Mucosa of descending colon (tissue), 3 donors: ENCODE results near the gene MED19. TPM values are rescaled to one million over a fixed set of nuclear protein-coding genes. Genes with fewer than 3 reads are reported as not detected.
"Not testable (repeated sequence)": the region's sequence is repeated elsewhere in the genome, so short reads cannot be mapped to it uniquely, and the experiment has no call there.

ENCODE experiments used
- ATAC-seq: fragments of 200-7000 bp; cut with Tn5 transposase; one replicate; pipeline ENCODE4 v1.9.1; 2020; ENCODE audit warnings: mild to moderate bottlenecking, moderate library complexity
- DNase-seq, 3 donors: peaks; one replicate each; pipeline ENCODE4 v3.0.0-alpha.2; 2020
- H3K36me3 ChIP-seq: fragments of 200-600 bp; one replicate; pipeline ENCODE4 v1.8.0; 2021; ENCODE audit warnings: low read depth, mild to moderate bottlenecking
- H3K4me1 ChIP-seq: fragments of 200-600 bp; one replicate; pipeline ENCODE4 v1.8.0; 2021; ENCODE audit warnings: low read depth, mild to moderate bottlenecking
- H3K4me3 ChIP-seq: fragments of 200-600 bp; one replicate; pipeline ENCODE4 v1.8.0; 2021; ENCODE audit warnings: mild to moderate bottlenecking
- H3K9me3 ChIP-seq: fragments of 200-600 bp; one replicate; pipeline ENCODE4 v1.8.0; 2021; ENCODE audit warnings: mild to moderate bottlenecking
- CTCF ChIP-seq: fragments of 200-600 bp; IDR thresholded peaks from one replicate; pipeline ENCODE4 v1.8.0; 2022; ENCODE audit warnings: antibody characterized with exemption, mild to moderate bottlenecking
- intact Hi-C, 2 donors: fragments of 100-400 bp; cut with DNase I in 1 of 2; cut with micrococcal nuclease in 1 of 2; formaldehyde crosslinking; loops; one replicate each; pipeline versions ENCODE4 v1.11.0 to v1.11.1; 2022; cut with DNase I, micrococcal nuclease
- total RNA-seq, 3 donors: library from RNA; stranded (reverse); fragmentation: NEBNext Ultra II Directional in 2 of 3; extraction: Animal tissue kit (Norgen Biotek cat#: 25700) in 2 of 3; gene quantifications; one replicate each; pipeline versions ENCODE4 v1.2.1 to v1.2.4, GENCODE V29; 2021 to 2023
- donor health status: DM: no; HTN: no; CAD: no; lungs with moderate emphysema.
- donor health status: DM: no; HTN: no; CAD: no.
- donor health status: DM: no; HTN: yes; CAD: no.

MED19 gene
- total RNA-seq, 3 donors from 2014 or later: 10.7 to 14.6 (median 12.5) TPM

GRCh38 chr11:57700425-57700824, 11.6 kb downstream of the MED19 start:
- no peaks in the 10 kb centered on the region for H3K9me3 ChIP-seq
- H3K4me3 ChIP-seq: no peak overlapping the region
- intact Hi-C loops: no loop called here
- no peak for DNase-seq
- H3K4me1 ChIP-seq: no peaks in the 10 kb centered on the region
- ATAC-seq: no peak
- TF ChIP-seq CTCF: no peak
- H3K36me3 ChIP-seq: peaks cover 11% of the 10 kb centered on the region

- no peak for DNase-seq
- Histone ChIP-seq H3K36me3 (peaks cover 16% of the 10 kb centered on the region), H3K4me3 (no peak overlapping the region), H3K9me3 (no peaks in the 10 kb centered on the region), H3K4me1 (no peaks in the 10 kb centered on the region)
- ATAC-seq: no peak
- TF ChIP-seq CTCF: no peak
- intact Hi-C loops: no loop called here
Observed at GRCh38 chr11:57699813-57700212, 12.2 kb downstream of the MED19 start.

- peak; percentile 14 for ATAC-seq
- no peak for DNase-seq
- intact Hi-C loops: no loop called here
- peaks cover 25% of the 10 kb centered on the region for H3K36me3 ChIP-seq
- no peak overlapping the region for H3K4me3 ChIP-seq
- no peak for TF ChIP-seq CTCF
- no peaks in the 10 kb centered on the region for H3K9me3 ChIP-seq
- H3K4me1 ChIP-seq: no peaks in the 10 kb centered on the region
Observed at GRCh38 chr11:57698843-57699365, 13.1 kb downstream of the MED19 start.

GRCh38 chr11:57690474-57690873, 21.5 kb downstream of the MED19 start:
- intact Hi-C loops, H3K4me3 ChIP-seq, H3K9me3 ChIP-seq, H3K4me1 ChIP-seq, ATAC-seq, DNase-seq: not testable (repeated sequence)
- H3K36me3 ChIP-seq: peaks cover 35% of the 10 kb centered on the region

- Histone ChIP-seq H3K4me1 (peaks cover 9% of the 10 kb centered on the region), H3K36me3 (peaks cover 14% of the 10 kb centered on the region), H3K4me3 (no peak overlapping the region), H3K9me3 (no peaks in the 10 kb centered on the region)
- intact Hi-C loops: no loop called here
- ATAC-seq (no peak), DNase-seq (no peak)
- TF ChIP-seq CTCF: no peak
Observed at GRCh38 chr11:57681168-57681567, 30.8 kb downstream of the MED19 start.

GRCh38 chr11:57680552-57680874, 31.5 kb downstream of the MED19 start:
- no peak for DNase-seq
- no peak for TF ChIP-seq CTCF
- intact Hi-C loops: no loop called here
- H3K9me3 ChIP-seq: no peaks in the 10 kb centered on the region
- peaks cover 14% of the 10 kb centered on the region for H3K36me3 ChIP-seq
- peak; percentile 88 for ATAC-seq
- H3K4me3 ChIP-seq: no peak overlapping the region
- peaks cover 9% of the 10 kb centered on the region for H3K4me1 ChIP-seq
